H1 (cell line): ENCODE data around the gene GRIA3. TPM values are rescaled to one million over a fixed set of nuclear protein-coding genes. Genes with fewer than 3 reads are reported as not detected.

Experiments
- CTCF ChIA-PET: fragments of 300-600 bp; sonication (Branson Sonifier 250); formaldehyde crosslinking; loops from one replicate; lab custom pipeline; 2021; ENCODE audit not compliant: partially characterized antibody; lab: Charles Lee
- POLR2A ChIA-PET: fragments of 300-600 bp; sonication (Branson Sonifier 250); formaldehyde crosslinking; loops from one replicate; lab custom pipeline; 2021; ENCODE audit warnings: inconsistent platforms; ENCODE audit not compliant: partially characterized antibody; lab: Charles Lee
- DNase-seq, 2 experiments: peaks; one replicate each; pipeline versions ENCODE4 v3.0.0 to v3.0.0-alpha.2; 2010 to 2022; ENCODE audit warnings: low spot score in 2 of 2, low read depth in 1 of 2, mixed read lengths in 1 of 2
- FAIRE-seq: peaks from 2 replicates; lab custom pipeline; 2011; peaks lifted over from hg19 to GRCh38; lab: Jason Lieb, UNC
- H2AFZ ChIP-seq: 2 replicates; pipeline ENCODE4 v1.8.1; 2012; ENCODE audit warnings: low read length, inconsistent platforms
- H2AK5ac ChIP-seq: 2 replicates; pipeline ENCODE4 v1.6.1; 2013; ENCODE audit warnings: low read depth, low read length
- H2BK120ac ChIP-seq: replicated peaks from 2 replicates; pipeline ENCODE3; 2013; ENCODE audit warnings: low read depth, low read length, inconsistent platforms
- H2BK12ac ChIP-seq: 2 replicates; pipeline ENCODE4 v1.6.1; 2013; ENCODE audit warnings: low read depth, low read length
- H2BK15ac ChIP-seq: 2 replicates; pipeline ENCODE4 v1.6.1; 2013; ENCODE audit warnings: low read length
- H2BK20ac ChIP-seq: 2 replicates; pipeline ENCODE4 v1.6.1; 2013; ENCODE audit warnings: low read length
- H2BK5ac ChIP-seq: 2 replicates; pipeline ENCODE4 v1.6.1; 2013; ENCODE audit warnings: low read depth, low read length
- H3K14ac ChIP-seq: 2 replicates; pipeline ENCODE4 v1.6.1; 2013; ENCODE audit warnings: inconsistent platforms; ENCODE audit not compliant: insufficient read length
- H3K18ac ChIP-seq: 2 replicates; pipeline ENCODE4 v1.6.1; 2013; ENCODE audit warnings: low read length; ENCODE audit errors: extremely low read depth
- H3K23ac ChIP-seq: 2 replicates; pipeline ENCODE4 v1.6.1; 2013; ENCODE audit warnings: inconsistent platforms; ENCODE audit not compliant: insufficient read length
- H3K23me2 ChIP-seq: 2 replicates; pipeline ENCODE4 v1.6.1; 2013; ENCODE audit warnings: low read depth, low read length
- H3K27ac ChIP-seq: 2 replicates; pipeline ENCODE4 v1.6.1; 2011; ENCODE audit warnings: low read depth, low read length, inconsistent platforms
- H3K27me3 ChIP-seq, 4 experiments: replicated peaks in 1 of 4; 1 replicate in 1 of 4; 2 replicates in 3 of 4; pipeline versions ENCODE4 v1.6.1 to v1.8.1; 2011 to 2013; ENCODE audit warnings: low read length in 3 of 4, mild to moderate bottlenecking in 3 of 4, inconsistent platforms in 2 of 4, mixed read lengths in 2 of 4, moderate library complexity in 1 of 4; ENCODE audit not compliant: control insufficient read depth in 3 of 4, insufficient read depth in 3 of 4; ENCODE audit errors: extremely low read depth in 1 of 4
- H3K36me3 ChIP-seq, 4 experiments: 2 replicates each; pipeline versions ENCODE4 v1.6.1 to v1.8.1; 2011 to 2013; ENCODE audit warnings: mild to moderate bottlenecking in 4 of 4, low read length in 3 of 4, moderate library complexity in 2 of 4, control low read depth in 1 of 4, inconsistent platforms in 1 of 4; ENCODE audit not compliant: insufficient read depth in 4 of 4, control insufficient read depth in 2 of 4
- H3K4ac ChIP-seq: replicated peaks from 2 replicates; pipeline ENCODE3; 2013; ENCODE audit warnings: low read length, low read depth, mixed read lengths, inconsistent platforms; ENCODE audit not compliant: insufficient read length
- H3K4me1 ChIP-seq, 4 experiments: replicated peaks in 1 of 4; 1 replicate in 1 of 4; 2 replicates in 3 of 4; pipeline versions ENCODE4 v1.6.1 to v1.8.1; 2011 to 2013; ENCODE audit warnings: low read length in 3 of 4, inconsistent platforms in 2 of 4, mixed read lengths in 1 of 4; ENCODE audit not compliant: insufficient read depth in 4 of 4, control insufficient read depth in 3 of 4
- H3K4me2 ChIP-seq, 2 experiments: 2 replicates each; pipeline versions ENCODE4 v1.6.1 to v1.8.1; 2011 to 2013; ENCODE audit warnings: low read depth in 2 of 2, low read length in 2 of 2, control low read depth in 1 of 2, inconsistent platforms in 1 of 2, mild to moderate bottlenecking in 1 of 2; ENCODE audit not compliant: insufficient read depth in 1 of 2
- H3K4me3 ChIP-seq, 4 experiments: fragments of 200-600, 300-600 bp in 1 of 4; sonication (generic), shearing (Covaris generic), sonication (Bioruptor Twin) in 1 of 4; 2 replicates each; pipeline versions ENCODE4 v1.5.1 to v1.8.1; 2011 to 2016; ENCODE audit warnings: low read length in 4 of 4, low read depth in 3 of 4, control low read depth in 2 of 4, inconsistent platforms in 2 of 4, mild to moderate bottlenecking in 2 of 4, mixed read lengths in 1 of 4, moderate library complexity in 1 of 4; ENCODE audit not compliant: insufficient read depth in 2 of 4; ENCODE audit errors: extremely low read depth in 1 of 4
- H3K56ac ChIP-seq: replicated peaks from 2 replicates; pipeline ENCODE3; 2013; ENCODE audit warnings: low read depth, mild to moderate bottlenecking, mixed read lengths, low read length, inconsistent platforms; ENCODE audit not compliant: insufficient read length
- H3K79me1 ChIP-seq: 2 replicates; pipeline ENCODE4 v1.6.1; 2013; ENCODE audit warnings: low read depth, low read length, control low read depth
- H3K79me2 ChIP-seq, 2 experiments: 2 replicates each; pipeline versions ENCODE4 v1.6.1 to v1.8.1; 2012 to 2013; ENCODE audit warnings: low read length in 2 of 2, mild to moderate bottlenecking in 2 of 2, inconsistent platforms in 1 of 2; ENCODE audit not compliant: insufficient read depth in 2 of 2, control insufficient read depth in 1 of 2
- H3K9ac ChIP-seq, 4 experiments: replicated peaks in 1 of 4; 1 replicate in 1 of 4; 2 replicates in 3 of 4; pipeline versions ENCODE4 v1.6.1 to v1.8.1; 2011 to 2013; ENCODE audit warnings: low read depth in 3 of 4, low read length in 3 of 4, control low read depth in 2 of 4, mild to moderate bottlenecking in 2 of 4, moderate library complexity in 2 of 4, inconsistent platforms in 1 of 4; ENCODE audit errors: extremely low read depth in 1 of 4
- H3K9me3 ChIP-seq, 2 experiments: 2 replicates each; pipeline versions ENCODE4 v1.6.1 to v1.8.1; 2012 to 2013; ENCODE audit warnings: mild to moderate bottlenecking in 2 of 2, moderate library complexity in 2 of 2, control low read depth in 1 of 2, inconsistent platforms in 1 of 2, low read depth in 1 of 2, low read length in 1 of 2, mixed read lengths in 1 of 2; ENCODE audit not compliant: insufficient read depth in 2 of 2
- H4K20me1 ChIP-seq, 2 experiments: replicated peaks in 1 of 2; 2 replicates each; pipeline versions ENCODE3 to v1.8.1; 2011 to 2013; ENCODE audit warnings: inconsistent platforms in 2 of 2, low read length in 2 of 2, mild to moderate bottlenecking in 1 of 2; ENCODE audit not compliant: insufficient read depth in 2 of 2, control insufficient read depth in 1 of 2
- H4K5ac ChIP-seq: 2 replicates; pipeline ENCODE4 v1.6.1; 2013; ENCODE audit warnings: low read length, low read depth, mixed read lengths, inconsistent platforms; ENCODE audit not compliant: insufficient read length
- H4K8ac ChIP-seq: 2 replicates; pipeline ENCODE4 v1.8.0; 2013; ENCODE audit warnings: mild to moderate bottlenecking, moderate library complexity, low read length, inconsistent platforms; ENCODE audit not compliant: insufficient read depth; ENCODE audit errors: extremely low read depth
- H4K91ac ChIP-seq: replicated peaks from 2 replicates; pipeline ENCODE3; 2013; ENCODE audit warnings: low read length, mixed read lengths, inconsistent platforms; ENCODE audit not compliant: insufficient read length
- CTCF ChIP-seq, 3 experiments: IDR thresholded peaks; 1 replicate in 2 of 3; 2 replicates in 1 of 3; pipeline versions ENCODE4 v1.5.1 to v1.6.1; 2011; ENCODE audit warnings: low read length in 3 of 3, mild to moderate bottlenecking in 3 of 3, inconsistent platforms in 2 of 3, low read depth in 1 of 3, moderate library complexity in 1 of 3; ENCODE audit not compliant: insufficient read depth in 1 of 3; ENCODE audit errors: control extremely low read depth in 1 of 3
- WGBS, 2 experiments: shearing (Covaris generic) in 1 of 2; methylation state at CpG; one replicate each; pipeline versions ENCODE4 v1.1.6 to v1.1.7; 2013 to 2015; ENCODE audit warnings: low lambda C conversion rate in 2 of 2, mixed read lengths in 2 of 2, inconsistent platforms in 1 of 2, low coverage in 1 of 2, missing lambda C conversion rate in 1 of 2; ENCODE audit not compliant: insufficient replicate concordance in 2 of 2, insufficient coverage in 1 of 2, insufficient read length in 1 of 2; ENCODE audit errors: extremely low coverage in 1 of 2, missing lambda C conversion rate in 1 of 2; 5-methylcytosine and 5-hydroxymethylcytosine counted together
- polyA plus RNA-seq, 7 experiments: library from polyadenylated mRNA; depleted of rRNA in 3 of 7; stranded (reverse) in 5 of 7; unstranded in 2 of 7; fragments of >200 nt in 5 of 7; fragments of 200-250 nt in 2 of 7; gene quantifications; 1 replicate in 5 of 7; 2 replicates in 1 of 7; 4 replicates in 1 of 7; pipeline versions ENCODE4 v1.2.1 to v1.2.3, GENCODE V29; 2011 to 2013; ENCODE audit warnings: missing spikeins in 2 of 7, mixed read lengths in 2 of 7
- total RNA-seq: library from RNA; stranded (reverse); fragmentation: NEBNext Ultra II Directional; extraction: Animal tissue kit (Norgen Biotek cat#: 25700); gene quantifications from 2 replicates; pipeline ENCODE4 v1.2.1, GENCODE V29; 2021

Gene GRIA3
- total and polyA plus RNA-seq, 2 of the 8 experiments (the other 6 are each of a cell fraction or from before 2014, with no cell fraction given), result 2.6 to 3.0 TPM

DNA sequence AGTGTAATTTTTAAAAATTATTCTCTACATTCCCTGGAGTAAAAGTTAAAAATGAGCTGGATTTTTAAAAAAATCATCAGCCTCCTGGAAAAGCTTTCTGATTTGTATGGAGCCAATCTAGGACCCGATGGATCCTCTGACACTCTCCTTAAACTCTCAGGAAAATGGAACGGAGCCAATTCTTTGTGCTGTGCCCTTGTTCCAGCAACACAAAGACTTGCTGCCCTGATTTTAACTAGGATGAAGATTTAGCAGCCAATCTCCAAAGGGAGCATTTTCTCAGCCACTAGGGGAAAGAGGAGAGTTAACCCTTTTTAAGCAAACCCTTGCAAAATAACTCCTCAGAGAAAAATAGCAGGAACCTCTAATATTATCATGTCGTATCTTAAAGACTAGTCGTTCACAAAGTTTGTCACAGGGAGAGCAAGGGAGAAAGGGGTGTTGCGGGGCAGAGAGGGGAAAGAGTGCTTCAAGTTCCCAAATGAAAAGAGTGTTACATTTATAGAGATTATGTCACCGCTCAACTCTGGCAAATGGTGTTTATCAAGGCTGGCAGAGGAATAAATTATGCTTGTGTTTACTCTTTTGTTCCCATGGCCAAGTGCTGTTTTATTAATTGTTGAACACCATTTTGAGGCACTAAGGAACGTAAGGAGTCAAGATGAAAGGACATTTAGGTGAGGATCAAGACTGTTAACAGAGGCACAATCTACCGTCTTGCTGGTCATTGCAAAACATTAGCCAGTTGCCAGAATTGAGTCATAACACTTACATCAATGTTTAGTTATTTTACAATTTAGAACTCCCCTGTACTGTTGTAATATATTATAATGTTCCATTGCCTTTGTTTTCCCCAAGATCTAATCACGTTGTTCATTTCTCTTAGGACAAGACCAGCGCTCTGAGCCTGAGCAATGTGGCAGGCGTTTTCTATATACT is 298.1 kb downstream of the GRIA3 start:
- no peaks in the 10 kb centered on the region for H3K79me1 ChIP-seq
- H3K9me3 ChIP-seq, result no peaks in the 10 kb centered on the region
- no peaks in the 10 kb centered on the region for H4K20me1 ChIP-seq
- no peak overlapping the region for H3K23ac ChIP-seq
- no peaks in the 10 kb centered on the region for H3K36me3 ChIP-seq
- H2AFZ ChIP-seq, result 0 out of 2 replicates have a peak overlapping the region, but pooled peaks have one; percentile 62
- no peak overlapping the region for H2BK5ac ChIP-seq
- no peak overlapping the region for H2BK20ac ChIP-seq
- no peak overlapping the region for H3K27ac ChIP-seq
- ChIA-PET CTCF (interaction anchor here (1.0 kb wide), 1 partner anchor 14 kb away, joined by 3 read pairs; no protein-coding TSS in a partner anchor), POLR2A (no interaction called here)
- DNase-seq (no peak), FAIRE-seq (peak; percentile 80)
- H2AK5ac ChIP-seq, result no peak overlapping the region
- H3K18ac ChIP-seq, result no peak overlapping the region; the same call in 1 of the 2 replicates
- no peak overlapping the region for H3K4me3 ChIP-seq
- H3K14ac ChIP-seq, result no peak overlapping the region
- no peak overlapping the region for H3K4ac ChIP-seq
- H3K4me1 ChIP-seq, result peaks cover 0 to 4% (median 0%) of the 10 kb centered on the region in 4 experiments; a peak in 1 of 7 replicates
- no peak overlapping the region for H2BK15ac ChIP-seq
- H4K5ac ChIP-seq, result no peak overlapping the region
- WGBS, 2 experiments, result 71% methylated on average over 11 of the region's 11 CpGs; no CpG with 5 or more reads in 1 of the 2 experiments
- no peak overlapping the region for H3K4me2 ChIP-seq
- no peaks in the 10 kb centered on the region for H3K27me3 ChIP-seq
- H3K56ac ChIP-seq, result no peak overlapping the region
- no peak overlapping the region for H4K91ac ChIP-seq
- no peaks in the 10 kb centered on the region for H3K23me2 ChIP-seq
- H2BK12ac ChIP-seq, result no peak overlapping the region
- no peaks in the 10 kb centered on the region for H3K79me2 ChIP-seq
- no peak overlapping the region for H4K8ac ChIP-seq
- no peak overlapping the region for H3K9ac ChIP-seq
- H2BK120ac ChIP-seq, result no peak overlapping the region
- peak in 1 of 3 experiments; percentile 4; a peak in 1 of 4 replicates for TF ChIP-seq CTCF (IDR thresholded peaks at IDR 0.05; ENCODE audit: control extremely low read depth in 1 of 3, insufficient read depth in 1 of 3, low read depth in 1 of 3, low read length in 3 of 3)
